ENCODE data around the gene JOSD2.
"Not testable (repeated sequence)": the region's sequence is repeated elsewhere in the genome, so short reads cannot be mapped to it uniquely, and the experiment has no call there.

Gene JOSD2

DNA sequence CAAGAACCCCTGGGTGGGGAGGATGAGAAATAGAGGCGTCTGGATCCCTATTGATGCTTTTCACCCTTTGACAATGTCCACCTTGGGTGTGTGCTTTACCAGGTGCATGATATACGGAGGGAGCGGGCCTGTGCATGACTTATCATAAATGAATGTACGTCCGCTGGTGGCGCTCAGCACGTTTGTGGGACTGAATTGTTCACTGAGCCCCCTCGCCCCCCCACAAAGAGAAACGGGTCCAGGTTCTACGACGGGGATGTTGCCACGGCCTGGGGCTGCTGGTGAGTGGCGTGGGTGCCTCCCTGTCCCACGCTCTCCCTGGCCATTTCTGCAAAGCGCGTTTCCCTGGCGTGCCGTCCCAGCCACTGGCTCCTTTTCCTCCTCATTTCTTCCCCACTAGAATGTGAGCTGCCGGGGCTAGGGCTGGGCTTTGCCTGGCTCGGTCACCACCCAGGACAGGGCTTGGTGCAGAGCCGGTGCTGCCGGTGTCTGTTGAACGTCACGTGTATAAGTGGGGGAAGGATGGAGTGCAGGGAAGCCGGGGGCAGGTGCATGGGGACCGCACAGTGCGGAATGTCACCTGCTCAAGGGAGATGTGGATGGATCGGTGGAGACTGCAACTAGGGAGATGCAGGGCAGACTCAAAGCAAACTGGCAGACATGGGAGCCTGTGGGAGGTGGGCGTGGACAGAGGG lies 35.7 kb upstream of the JOSD2 start:
- no peak for DNase-seq

DNA sequence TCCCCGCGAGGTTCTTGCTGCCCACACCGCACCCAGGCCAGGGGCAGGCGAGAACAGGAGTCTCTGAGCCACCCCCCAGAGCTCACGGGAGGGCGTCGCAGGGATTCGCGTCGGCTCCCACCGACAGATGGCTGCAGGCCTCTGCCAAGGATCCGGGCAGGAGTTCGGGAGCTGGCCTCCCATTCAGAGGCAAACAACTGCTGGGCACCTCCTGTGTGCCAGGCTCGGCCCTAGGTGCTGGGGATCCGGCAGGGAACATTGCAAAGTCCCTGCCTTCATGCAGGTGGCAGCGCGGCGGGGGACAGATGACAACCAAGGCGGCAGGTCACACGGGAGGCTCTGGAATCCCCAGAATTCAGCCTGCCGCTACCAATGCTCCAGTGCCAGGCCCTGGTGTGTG lies 32.0 kb upstream of the JOSD2 start:
- DNase-seq, result no peak

DNA sequence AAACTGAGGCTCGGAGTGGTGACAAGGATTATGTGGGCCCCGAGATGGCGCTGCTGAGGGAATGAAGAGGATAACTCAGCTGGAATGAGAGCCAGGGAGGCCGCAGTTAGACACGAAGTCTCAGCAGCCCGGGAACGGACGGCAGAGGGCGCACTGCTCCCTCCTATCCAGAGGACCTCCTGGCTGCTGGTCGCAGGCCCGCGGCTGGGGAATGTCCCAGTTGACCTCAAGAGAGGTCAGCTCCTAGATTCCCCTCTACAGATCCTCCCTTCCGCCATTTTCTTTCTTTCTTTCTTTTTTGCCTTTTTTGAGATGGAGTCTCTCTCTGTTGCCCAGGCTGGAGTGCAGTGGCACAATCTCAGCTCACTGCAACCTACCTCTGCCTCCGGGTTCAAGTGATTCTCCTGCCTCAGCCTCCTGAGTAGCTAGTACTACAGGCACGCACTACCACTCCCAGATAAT lies 26.8 kb upstream of the JOSD2 start:
- DNase-seq, result peak; percentile 70

DNA sequence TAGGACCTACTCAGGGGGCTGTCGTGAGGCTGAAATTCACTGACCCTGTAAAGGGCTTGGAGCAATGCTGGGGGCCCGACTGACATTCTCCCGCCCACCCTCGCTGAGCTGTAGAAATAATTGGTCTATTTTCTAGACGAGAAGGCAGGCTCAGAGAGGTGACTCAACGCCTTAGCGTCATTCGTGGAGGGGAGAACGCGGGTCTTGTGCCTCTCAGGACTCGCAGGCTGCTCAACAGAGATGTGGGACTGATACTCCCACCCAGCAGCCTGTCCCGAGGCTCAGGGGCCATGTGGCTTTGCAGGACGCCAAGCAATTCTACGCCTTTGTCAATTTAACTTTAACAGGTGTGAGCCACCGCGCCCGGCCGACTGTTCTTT lies 26.3 kb upstream of the JOSD2 start:
- DNase-seq, result no peak

DNA sequence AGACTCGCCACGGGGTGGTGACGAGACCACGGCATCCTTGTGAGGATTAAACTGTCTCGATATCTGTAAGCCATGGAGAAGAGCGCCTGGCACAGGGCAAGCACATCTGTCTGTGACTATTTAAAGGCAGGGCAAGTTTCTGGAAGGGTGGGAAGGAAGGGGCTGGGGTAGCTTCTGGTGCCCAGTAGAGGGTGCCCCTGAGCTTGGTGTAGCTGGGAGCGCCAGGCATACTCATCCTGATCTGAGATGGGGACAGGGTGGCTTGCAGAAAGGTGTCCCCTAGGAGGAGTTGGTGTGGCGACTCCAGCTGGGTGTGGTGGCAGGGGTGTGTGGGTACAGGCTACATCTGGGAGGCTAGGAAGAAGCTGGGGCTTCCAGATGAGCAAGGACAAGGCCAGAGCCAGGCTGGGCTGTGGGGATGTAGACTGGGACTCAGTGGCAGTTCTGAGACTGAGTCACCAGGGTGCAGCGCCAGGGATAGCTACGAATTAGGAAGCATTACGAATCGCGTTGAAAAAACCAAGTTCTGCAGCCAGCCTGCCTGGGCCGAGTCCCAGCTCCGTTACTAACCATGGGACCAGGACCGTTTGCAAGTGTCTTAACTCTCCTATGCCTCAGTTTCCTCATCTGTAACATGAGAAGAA lies 25.8 kb upstream of the JOSD2 start:
- no peak for DNase-seq

DNA sequence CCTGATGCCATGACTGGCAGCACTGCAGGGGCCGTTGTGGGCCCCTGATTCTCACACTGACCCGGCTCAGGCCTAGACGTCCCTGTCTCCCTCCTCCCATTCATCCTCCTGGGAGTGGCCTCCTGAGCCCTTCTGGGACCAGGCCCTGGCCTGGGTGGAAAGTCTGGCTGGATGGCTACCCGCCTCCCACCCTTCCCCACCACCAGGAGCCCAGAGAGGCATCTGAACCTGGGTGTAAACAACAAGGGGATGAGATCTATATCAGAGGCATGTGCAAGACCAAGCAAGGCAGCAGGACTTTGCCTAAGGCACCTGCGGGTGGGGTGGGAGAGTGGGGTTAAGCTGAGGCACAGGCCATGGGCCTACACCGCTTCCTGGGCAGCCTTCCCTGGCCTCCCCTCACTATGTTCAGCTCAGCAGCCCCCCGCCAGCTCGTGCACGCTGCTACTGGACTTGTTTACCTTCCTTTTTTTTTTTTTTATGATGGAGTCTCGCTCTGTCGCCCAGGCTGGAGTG lies 24.7 kb upstream of the JOSD2 start:
- no peak for DNase-seq

DNA sequence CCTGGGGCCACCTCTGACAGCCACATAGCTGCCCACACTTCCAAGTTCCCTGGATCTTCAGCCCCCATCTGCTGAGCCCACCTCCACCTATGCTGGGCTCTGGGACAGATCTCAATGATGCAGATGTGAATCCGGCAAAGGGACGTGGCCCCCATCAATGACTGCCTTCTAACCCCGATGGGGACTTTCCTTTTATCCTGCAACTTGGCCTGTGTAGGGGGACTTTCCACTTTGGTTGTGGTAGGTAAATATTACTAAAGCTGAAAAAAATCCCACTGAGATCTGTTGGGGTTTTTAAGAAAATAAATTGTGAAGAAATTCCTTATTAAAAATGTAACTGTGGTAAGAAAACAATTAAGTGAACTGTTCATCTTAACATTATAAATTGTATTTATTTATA lies 23.5 kb upstream of the JOSD2 start:
- no peak for DNase-seq

DNA sequence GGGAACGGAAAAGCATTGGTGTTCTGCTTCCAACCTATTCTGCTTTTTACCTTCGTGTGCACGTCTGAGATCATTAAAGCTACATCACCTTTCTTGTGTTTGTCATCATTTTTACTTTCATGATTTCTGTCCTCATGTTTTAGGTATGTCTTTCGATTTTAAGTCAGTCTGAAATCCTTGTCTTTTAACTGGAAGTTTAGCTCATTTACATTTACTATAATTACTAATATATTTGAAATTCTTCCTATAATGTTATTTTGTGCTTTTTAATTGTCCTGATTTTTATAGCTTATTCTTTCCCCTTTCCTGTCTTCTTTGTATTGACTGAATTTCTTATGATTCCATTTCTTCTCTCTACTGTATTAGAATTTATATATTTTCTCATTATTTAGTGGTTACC lies 22.0 kb upstream of the JOSD2 start:
- DNase-seq, result no peak

DNA sequence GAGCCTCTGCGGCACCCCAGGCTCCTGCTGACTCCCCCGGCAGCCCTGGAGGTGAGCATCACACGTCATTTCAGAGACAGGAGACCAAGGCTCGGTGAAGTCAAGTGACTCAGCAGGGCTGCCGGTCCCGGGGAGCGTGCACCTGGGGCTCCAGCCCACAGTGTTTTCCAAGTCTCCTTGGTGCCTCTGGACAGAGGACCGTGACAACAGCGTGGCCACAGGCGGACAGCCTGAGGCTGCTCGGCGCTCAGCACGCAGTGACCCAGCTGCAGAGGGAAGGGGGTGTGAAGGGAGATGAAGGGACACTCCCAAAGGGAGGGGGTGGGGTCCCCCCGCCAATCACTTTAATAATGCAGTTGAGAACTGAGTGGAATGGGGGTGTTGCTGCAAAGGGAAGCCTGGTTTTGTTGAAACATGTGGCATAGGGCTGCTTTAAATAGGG lies 20.2 kb upstream of the JOSD2 start:
- no peak for DNase-seq

DNA sequence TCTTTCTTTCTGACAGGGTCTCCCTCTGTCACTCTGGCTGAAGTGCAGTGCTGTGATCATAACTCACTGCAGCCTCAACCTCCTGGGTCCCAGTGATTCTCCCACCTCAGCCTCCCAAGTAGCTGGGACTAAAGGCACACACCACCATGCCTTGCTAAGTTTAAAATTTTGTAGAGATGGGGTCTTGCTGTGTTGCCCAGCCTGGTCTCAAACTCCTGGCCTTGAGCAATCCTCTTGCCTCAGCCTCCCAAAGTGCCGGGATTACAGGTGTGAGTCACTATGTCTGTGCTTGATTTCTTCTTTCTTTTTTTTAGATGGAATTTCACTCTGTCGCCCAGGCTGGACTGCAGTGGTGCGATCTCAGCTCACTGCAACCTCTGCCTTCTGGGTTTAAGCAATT lies 17.1 kb upstream of the JOSD2 start:
- not testable (repeated sequence) for DNase-seq

DNA sequence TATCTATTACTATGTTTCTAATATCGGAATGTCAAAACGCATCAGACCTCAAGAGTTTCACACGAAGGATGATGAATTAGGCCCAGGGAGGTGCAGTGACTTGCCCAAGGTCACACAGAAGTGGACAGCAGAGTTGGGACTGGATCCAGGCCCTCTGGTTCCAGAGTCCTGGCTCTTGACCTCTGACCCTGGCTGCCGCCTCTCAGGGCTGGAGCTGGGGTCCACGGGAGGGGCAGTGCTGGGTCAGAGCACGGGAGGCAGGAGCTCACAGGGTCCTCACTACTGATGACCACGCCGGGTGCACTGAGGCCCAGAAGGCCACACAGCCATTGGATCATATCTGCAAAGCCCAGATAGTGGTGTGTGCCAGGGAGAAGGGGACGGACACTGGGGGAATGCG lies 11.9 kb upstream of the JOSD2 start:
- DNase-seq, result no peak

DNA sequence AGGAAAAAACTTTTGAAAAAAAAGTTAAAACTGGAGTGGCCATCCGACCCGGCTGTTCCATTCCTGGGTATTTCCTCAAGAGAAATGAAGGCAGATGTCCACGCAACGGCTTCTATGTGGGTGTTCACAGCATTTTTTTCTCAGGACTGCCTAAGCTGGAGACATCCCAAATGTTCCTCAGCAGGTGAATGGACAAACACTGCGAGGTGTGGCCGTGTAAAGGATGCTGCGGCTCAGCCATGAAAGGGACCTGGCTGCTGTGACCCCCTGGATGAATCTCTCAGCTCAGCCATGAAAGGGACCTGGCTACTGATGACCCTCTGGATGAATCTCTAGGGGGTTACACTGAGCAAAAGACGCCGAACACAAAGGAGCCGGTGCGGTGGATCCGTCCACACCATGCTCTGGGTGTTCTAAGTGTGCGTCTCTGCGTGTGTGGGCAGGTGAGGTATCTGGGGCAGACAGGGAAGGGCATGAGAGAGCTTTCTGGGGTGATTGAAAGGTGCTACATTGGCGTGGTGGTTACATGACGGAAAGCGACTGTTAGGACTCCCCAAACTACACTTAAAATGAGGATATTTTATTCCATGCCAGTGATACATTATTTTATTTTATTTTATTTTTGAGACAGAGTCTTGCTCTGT lies 10.0 kb upstream of the JOSD2 start:
- no peak for DNase-seq

DNA sequence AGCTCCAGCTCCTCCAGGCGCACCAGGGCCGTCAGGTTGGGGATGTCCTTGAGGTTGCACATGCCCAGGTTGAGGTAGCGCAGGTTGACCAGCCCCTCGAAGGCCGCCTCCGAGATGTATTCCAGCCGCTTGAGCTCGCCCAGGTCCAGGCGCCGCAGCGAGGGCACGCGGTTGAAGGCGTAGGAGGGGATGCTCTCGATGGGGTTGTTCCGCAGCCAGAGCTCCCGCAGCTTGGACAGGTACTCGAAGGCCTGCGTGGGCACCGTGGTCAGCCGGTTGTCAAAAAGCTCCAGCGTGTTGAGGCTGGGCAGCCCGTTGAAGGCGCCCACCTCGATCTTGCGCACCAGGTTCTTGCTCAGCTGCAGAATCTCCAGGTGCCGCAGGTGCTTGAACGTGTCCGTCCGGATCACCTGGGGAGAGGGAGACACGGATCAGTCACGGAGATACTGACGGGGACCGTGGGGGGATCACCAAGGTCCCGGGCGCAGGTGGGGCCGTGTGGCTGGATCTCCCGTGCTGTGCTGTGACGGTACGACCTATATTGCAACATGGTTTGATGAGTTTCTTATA lies 8.1 kb upstream of the JOSD2 start:
- DNase-seq, result no peak

DNA sequence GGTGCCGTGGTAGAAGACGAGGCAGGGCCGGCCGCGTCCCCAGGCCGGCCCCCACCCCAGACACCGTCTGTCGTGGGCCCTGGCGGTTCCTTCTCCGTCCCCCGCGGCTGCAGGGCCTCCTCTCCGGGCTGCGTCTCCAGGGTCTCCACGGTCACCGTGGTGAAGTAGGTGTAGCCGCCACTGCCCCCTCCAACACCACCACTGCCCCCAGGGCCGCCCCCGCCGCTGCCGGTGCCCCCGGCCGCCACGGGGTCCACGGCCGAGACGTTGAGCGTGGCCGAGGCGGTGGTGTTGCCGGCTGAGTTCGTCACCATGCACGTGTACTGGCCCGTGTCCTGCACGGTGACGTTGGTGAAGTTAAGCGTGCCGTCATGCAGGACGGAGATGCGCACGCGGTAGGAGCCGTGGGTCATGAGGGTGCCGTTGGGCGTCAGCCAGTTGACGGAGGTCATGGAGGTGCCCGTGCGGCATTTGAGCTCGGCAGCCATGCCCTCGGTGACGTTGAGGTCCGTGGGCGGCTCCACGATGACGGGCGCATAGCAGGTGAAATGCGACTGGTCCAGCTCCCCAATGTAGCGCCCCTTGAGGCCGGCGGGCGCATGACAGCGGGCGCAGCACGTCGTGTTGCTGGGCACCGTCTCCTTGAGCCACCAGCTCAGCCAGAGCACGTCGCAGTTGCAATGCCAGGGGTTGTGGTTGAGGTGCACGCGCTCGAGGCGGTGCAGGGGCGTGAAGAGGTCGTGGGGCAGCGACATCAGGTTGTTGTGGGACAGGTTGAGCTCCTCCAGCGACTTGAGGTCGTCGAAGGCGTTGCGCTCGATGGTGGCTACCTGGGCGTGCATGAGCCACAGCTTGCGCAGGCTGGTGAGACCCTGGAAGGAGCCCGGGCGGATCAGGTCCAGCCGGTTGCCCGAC lies 7.4 kb upstream of the JOSD2 start:
- no peak for DNase-seq

DNA sequence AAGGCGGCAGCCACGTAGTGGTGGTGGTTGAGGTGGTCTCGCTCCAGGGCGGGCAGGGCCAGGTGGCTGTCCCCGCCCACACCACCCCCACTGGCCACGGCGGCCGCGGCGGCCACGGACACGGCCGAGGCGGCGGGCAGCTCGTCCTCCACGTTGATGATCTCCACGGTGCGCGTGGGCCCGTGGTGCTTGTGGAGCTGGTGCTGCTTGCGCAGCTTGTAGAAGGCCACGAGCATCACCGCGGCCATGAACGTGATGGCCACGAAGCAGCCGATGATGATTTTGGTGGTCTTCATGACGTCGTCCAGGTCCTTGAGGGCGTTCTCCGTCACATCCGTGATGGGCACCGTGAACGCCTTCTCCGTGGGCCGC lies 6.7 kb upstream of the JOSD2 start:
- DNase-seq, result no peak

DNA sequence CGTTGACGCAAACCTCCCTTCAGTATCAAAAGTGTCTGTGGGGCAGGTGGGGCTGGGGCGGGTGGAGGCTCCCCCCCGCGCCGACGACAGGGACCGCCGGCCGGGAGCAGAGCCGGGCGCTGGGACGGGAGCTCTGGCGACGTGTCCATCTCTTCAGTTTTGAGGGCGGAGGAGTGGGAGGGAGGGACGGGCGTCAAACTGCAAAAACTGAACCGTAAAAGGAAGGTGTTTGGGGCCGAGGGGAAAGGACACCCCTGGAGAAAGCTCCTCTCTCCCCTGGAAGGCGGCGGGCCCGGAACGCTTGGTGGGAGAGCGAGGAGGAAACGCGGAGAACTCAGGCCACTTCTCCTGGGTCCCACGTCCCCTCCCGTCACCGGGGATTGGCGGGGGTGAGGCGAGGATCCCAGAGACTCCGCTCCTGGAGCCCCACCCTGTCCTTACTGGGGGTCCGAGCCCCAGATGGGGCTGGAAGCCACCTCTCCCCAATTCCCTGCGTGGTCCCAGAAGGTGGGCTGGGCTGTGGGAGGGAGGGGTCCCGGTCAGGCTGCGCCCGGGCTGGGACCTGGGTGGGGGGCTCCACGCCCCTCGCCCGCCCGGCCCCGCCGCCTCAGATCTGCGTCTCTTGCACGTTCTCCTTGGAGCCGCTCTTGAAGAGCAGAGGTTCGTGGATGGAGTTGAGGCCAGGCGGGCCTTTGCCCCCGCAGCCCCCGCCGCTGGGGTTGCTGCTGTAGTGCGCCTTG lies 6.1 kb upstream of the JOSD2 start:
- no peak for DNase-seq

DNA sequence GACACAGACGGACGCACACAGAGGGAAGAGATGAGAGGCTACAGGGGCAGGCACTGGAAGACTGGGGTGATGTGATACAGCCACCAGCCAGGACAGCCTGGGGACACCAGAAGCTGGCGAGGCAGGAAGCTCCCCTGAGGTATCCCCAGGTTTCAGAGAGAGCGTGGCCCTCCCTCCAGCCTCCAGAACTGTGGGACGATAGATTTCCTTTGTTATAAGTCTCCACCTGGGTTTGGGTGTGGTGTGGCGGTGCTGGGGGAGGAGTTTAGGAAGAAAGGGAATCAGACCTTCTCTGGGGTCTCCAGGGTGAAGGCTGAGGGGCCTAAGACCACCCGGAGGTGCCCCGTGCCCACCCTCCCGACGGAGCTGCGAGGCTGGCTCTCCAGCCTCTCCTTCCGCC lies 5.5 kb upstream of the JOSD2 start:
- no peak for DNase-seq

DNA sequence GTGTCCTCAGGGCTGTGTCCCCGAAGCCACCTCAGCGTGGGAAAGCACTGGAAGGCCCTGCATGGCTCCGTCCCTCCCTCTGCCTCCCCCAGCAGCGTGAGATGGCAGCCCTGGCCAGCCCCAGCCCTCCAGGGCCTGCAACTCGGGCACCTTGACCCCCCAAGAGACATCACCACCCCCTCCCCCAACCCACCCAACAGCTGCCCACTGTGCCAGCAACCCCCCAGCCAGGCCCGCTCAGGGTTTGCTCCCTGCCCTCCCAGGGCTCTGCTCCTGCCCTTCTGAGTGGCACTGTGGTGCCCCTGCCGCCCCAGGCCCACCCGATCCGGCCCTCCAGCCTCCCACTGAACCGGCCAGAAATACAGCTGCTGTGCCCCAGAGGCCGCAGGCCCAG lies 4.2 kb upstream of the JOSD2 start:
- DNase-seq, result no peak

DNA sequence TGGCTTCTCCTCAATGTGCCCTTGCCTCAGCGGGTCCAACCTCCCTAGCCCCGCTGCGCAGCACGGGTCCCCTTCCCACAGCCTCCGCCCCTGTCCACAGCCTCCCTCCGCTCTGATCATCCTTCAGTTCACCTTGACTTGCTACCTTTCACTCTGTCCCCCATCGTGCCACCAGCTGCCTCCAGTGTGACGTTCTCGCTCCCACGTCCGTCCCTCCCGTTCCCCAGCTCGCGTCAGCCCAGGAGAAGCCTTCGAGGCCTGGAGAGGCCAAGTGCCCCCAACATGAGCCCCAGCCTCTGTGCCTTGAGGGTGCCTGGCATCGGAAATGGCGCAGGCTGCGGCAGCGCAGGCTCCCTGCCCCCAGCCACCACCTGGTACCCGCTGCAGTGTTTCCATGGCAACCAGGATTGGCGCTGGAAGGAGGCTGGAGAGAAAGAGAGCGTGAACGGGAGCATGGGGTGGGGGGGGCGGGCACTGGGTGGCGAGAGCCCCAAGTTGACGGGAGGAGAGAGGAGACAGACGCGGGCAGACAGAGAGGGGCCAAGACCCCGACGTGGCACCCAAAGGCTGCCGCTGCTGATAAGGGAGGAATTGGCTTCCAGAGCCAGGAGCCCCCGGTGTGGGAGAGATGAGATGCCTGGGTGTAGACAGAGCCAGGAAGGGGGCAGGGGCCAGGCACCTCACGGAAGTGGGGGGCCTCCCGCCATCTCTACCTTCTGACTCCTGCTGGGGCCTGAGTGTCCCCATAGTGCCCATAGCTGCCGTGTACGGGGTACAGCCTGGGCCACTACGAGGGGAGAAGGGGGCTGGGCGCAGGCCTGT lies 3.6 kb upstream of the JOSD2 start:
- DNase-seq, result no peak

DNA sequence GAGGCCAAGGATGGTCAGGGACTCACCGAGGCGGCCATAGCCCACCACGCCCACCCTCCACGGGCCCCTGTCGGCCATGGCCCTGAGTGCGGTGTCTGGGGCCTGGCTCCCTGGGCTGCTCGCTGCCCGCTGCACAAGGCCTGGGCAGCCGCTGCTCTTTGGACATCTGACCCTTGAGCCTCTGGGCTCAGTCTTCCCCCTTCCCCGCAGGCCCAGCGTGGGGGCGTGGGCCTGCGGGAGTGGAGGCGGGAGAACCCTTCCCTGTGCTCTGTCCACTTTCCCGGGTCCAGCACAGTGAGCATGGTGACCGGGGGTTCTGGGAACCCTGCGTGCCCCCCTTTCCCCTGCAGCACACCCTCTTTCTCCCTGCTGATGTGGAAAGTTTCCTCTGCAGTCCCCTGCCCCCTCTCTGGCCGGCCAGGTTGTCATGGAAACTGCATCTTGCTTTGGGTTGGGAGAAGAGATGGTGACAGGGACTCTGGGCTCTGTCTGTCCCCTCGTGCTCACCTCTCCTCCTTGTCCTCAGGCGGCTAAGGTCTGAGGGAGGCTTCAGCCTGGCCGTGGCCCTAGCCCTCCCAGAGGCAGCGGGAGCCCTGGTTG lies 2.9 kb upstream of the JOSD2 start, which contains the start of gene ASPDH:
Gene ASPDH (minus strand): TSS at position 168 of the 600 bp plus-strand sequence. CDS start 90 bp downstream, at position 78.
- no peak for DNase-seq

Data from CD4-positive, alpha-beta T cell treated with Interleukin-6 for 4 hours (primary cell).